AG09309 (cell line): ENCODE measurements around the gene ATF4.

Experiments used
- DNase-seq: peaks from one replicate; pipeline ENCODE4 v3.0.0-alpha.2; 2010; ENCODE audit warnings: low read depth
- H3K4me3 ChIP-seq: 2 replicates; pipeline ENCODE4 v1.5.1; 2011; ENCODE audit warnings: mild to moderate bottlenecking, low read depth, low read length, moderate library complexity; ENCODE audit not compliant: control insufficient read depth
- CTCF ChIP-seq: IDR thresholded peaks from 2 replicates; pipeline ENCODE4 v1.5.1; 2011; ENCODE audit warnings: mild to moderate bottlenecking, low read depth, low read length, inconsistent platforms; ENCODE audit not compliant: insufficient read depth, control insufficient read depth; ENCODE audit errors: missing control alignments

Gene ATF4

DNA sequence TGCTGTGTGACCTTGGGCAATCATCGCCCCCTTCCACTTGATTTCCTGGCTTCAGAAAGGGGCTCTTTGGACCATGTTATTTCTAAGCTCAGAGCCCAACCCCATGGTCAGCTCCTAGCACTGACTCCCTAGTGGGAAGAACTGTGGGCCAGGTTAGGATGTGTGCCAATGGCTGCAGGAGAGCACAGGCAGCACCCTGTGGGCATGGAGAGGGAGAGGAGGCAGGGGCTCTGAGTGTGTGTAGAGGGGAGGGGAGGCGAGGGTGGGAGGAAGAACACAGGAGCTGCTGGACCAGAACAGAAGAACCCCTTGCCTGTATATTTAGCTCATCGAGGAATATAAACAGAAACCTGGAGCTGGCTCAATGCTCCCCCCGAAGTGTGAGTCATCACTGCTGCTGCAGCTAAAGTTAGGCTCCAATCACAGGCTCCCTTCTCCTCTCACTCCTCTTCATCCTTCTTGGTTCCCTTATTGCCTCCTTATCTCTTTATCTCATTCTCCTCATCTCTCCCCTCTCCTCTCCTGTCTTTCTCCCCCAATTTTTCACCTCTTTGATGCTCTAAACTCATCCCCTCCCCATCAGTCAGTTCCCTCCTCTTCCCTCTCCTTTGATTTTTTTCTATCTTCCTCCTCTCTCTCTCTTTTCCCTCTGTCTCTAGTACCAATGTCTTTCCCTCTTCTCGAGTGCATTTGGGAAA is 26.7 kb downstream of the ATF4 start:
- TF ChIP-seq CTCF: no peak
- DNase-seq: no peak
- no peak overlapping the region for H3K4me3 ChIP-seq

DNA sequence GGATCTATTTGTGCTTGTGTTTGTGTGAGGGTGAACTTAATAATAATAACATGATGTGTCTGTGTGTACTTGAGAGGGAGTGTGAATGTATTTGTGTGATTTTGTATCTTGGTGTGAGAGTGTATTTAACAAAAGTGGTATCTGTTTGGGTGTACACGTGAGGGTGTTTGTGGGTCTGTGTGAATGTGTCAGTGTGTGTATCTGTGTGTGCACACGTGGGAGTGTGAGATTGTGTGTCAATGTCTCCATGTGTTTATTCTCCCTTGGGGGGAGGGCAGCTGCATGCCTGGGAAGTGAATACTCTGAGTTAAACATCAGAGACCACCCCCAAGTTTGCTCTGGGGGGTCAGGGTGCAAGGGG is 27.2 kb downstream of the ATF4 start:
- no peak for TF ChIP-seq CTCF
- no peak for DNase-seq
- H3K4me3 ChIP-seq: no peak overlapping the region

DNA sequence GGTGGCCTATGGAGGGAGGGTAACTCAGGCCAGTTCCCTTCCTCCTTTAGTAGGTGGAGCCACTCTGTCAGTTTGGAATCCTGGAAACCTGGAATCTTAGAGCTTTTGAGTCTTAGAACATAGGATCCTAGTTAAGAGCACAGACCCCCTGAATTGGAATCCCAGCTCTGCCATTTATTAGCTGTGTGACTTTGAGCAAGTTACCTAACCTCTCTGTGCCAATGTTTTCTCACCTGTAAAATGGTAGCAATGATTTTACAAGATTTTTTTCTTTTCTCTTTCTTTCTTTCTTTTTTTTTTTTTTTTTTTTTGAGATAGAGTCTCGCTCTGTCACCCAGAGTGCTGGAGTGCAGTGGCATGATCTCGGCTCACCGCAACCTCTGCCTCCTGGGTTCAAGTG is 33.1 kb downstream of the ATF4 start:
- no peak for TF ChIP-seq CTCF
- no peak for DNase-seq
- no peak overlapping the region for H3K4me3 ChIP-seq

GRCh38 chr22:39554151-39554550 is 33.8 kb downstream of the ATF4 start:
- no peak overlapping the region for H3K4me3 ChIP-seq
- TF ChIP-seq CTCF: no peak
- no peak for DNase-seq

- H3K4me3 ChIP-seq: no peak overlapping the region
- TF ChIP-seq CTCF: no peak
- no peak for DNase-seq
Measured at GRCh38 chr22:39556970-39557841, 36.8 kb downstream of the ATF4 start.

DNA sequence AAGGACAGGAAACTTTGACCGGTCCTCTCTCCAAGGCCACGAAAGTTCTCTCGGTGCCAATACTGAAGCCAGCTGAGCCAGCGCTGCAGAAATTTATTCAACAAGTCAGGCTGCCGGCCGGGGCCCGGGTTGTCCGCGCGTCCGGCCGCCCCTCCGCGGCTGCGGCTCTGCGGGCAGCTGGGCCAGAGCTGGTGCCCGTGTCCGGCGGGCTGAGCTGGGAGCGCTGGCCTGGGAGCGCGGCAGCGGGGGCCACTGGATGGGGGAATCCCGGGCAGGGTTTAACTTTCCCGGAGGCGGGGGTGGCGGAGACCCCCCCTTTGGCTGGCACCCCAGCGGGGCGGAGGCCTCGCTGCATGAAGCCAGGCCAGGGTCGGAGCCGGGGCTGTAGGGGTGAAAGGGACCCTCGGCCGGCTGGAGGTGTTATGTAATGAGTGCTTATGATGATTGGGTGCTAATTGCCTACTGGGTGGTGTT is 37.9 kb downstream of the ATF4 start:
- DNase-seq: no peak
- H3K4me3 ChIP-seq: no peak overlapping the region
- TF ChIP-seq CTCF: no peak
